Central memory CD8-positive, alpha-beta T cell (primary cell): Measurements from ENCODE around the gene CFDP1.

Experiments
- ATAC-seq: fragments of 150-1000 bp; cut with Tn5 transposase; replicated peaks from 2 replicates; pipeline ENCODE4 v1.10.0; 2022; ENCODE audit warnings: mild to moderate bottlenecking, moderate FRiP score, moderate number of reproducible peaks; ENCODE audit not compliant: poor library complexity, severe bottlenecking; ENCODE audit errors: extremely low read depth
- DNase-seq, 2 donors: peaks; one replicate each; pipeline ENCODE4 v3.0.0; 2021; ENCODE audit warnings: low spot score in 2 of 2
- H3K27ac Mint-ChIP-seq: one replicate; pipeline ENCODE4 v1.8.0; 2022; ENCODE audit warnings: low read depth, mild to moderate bottlenecking, moderate library complexity, mixed read lengths
- H3K27me3 Mint-ChIP-seq: one replicate; pipeline ENCODE4 v1.8.0; 2022; ENCODE audit warnings: mixed read lengths
- H3K36me3 Mint-ChIP-seq: one replicate; pipeline ENCODE4 v1.8.0; 2022; ENCODE audit warnings: mild to moderate bottlenecking, moderate library complexity, mixed read lengths; ENCODE audit not compliant: insufficient read depth
- H3K4me1 Mint-ChIP-seq: one replicate; pipeline ENCODE4 v1.8.0; 2022; ENCODE audit warnings: mixed read lengths
- H3K4me3 Mint-ChIP-seq: one replicate; pipeline ENCODE4 v1.8.0; 2022; ENCODE audit warnings: mild to moderate bottlenecking, moderate library complexity, mixed read lengths
- H3K9me3 Mint-ChIP-seq: one replicate; pipeline ENCODE4 v1.8.0; 2022; ENCODE audit warnings: mixed read lengths

Gene CFDP1

GRCh38 chr16:75256059-75256571 is 177.2 kb downstream of the CFDP1 start:
- no peaks in the 10 kb centered on the region for H3K4me1 Mint-ChIP-seq
- no peak overlapping the region for H3K4me3 Mint-ChIP-seq
- ATAC-seq (no peak), DNase-seq (no peak)
- no peaks in the 10 kb centered on the region for H3K36me3 Mint-ChIP-seq
- H3K27ac Mint-ChIP-seq: no peak overlapping the region
- H3K27me3 Mint-ChIP-seq: peaks cover 59% of the 10 kb centered on the region
- H3K9me3 Mint-ChIP-seq: no peaks in the 10 kb centered on the region

DNA sequence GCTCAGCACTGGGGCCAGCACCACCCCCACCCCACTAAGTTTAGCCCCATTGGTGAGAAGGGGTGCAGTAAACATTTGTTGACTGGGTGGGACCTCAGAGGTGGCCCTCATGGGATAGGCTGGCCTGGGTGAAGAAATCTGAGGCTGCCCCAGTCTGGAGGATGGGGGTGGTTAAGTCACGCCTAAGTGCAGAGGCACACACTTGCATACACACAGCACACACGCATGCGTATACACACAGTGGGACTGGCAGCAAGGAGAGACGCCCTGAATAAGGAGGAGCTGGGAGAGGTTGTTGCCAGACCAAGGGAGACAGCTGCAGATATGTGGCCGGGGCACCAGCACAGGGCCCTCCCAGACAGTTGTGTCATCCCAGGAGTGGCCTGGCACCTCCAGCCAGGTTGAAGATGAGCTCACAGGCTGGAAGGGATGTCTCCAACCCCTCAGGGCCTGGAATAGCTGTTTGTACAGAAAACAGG is 178.9 kb downstream of the CFDP1 start:
- ATAC-seq (no peak), DNase-seq (no peak)
- Mint-ChIP-seq H3K4me1 (no peaks in the 10 kb centered on the region), H3K27me3 (peaks cover 71% of the 10 kb centered on the region), H3K36me3 (no peaks in the 10 kb centered on the region), H3K9me3 (no peaks in the 10 kb centered on the region), H3K27ac (no peak overlapping the region), H3K4me3 (no peak overlapping the region)

DNA sequence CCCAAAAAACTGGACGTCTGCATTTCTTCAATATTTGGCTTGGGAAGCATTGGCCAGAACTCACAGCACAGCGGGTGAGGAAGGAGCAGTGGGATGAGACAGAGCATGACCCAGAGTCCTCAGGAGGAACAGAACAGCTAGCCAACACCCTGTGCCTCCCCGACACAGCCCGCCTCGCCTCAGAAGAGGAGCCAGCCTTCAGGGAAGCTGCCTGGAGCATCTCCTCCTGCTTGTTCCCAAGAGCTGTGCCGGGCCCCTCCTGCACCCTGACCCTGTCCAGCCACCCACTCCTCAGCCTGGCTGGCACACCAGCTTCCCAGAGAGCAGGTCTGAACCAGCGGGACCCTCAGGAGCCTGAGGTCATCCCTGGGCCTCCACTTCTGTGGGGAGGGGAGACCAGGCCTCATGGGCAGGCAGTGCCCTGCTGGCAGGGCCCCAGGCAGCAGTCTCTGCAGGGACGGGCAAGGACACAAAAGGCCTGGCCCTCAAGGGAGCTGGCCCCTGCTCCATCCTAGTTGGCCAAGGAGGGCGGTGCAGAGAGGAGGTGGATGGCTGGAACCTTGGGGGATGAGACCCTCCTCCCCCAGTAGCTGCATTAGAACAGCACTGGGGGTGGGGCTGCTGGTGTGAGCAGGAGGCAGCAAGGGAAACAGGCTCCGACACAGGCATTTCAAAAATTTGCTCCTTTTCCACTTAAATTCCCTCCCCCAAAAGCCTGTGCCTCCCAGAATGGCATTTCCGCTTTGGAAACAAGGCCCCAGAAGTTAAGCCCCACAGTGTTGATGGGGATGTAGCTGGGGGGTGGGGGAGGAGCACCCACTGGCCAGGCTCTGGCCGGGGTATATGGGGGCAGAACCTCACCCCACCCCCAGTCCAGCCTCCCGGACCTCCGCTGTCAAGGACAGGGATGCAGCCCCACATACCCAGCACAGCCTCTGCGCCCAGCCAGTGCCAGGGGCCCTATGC is 180.1 kb downstream of the CFDP1 start:
- Mint-ChIP-seq H3K36me3 (no peaks in the 10 kb centered on the region), H3K9me3 (no peaks in the 10 kb centered on the region), H3K4me3 (no peak overlapping the region), H3K27ac (no peak overlapping the region), H3K27me3 (peaks cover 79% of the 10 kb centered on the region), H3K4me1 (peaks cover 4% of the 10 kb centered on the region)
- DNase-seq (no peak), ATAC-seq (no peak)

DNA sequence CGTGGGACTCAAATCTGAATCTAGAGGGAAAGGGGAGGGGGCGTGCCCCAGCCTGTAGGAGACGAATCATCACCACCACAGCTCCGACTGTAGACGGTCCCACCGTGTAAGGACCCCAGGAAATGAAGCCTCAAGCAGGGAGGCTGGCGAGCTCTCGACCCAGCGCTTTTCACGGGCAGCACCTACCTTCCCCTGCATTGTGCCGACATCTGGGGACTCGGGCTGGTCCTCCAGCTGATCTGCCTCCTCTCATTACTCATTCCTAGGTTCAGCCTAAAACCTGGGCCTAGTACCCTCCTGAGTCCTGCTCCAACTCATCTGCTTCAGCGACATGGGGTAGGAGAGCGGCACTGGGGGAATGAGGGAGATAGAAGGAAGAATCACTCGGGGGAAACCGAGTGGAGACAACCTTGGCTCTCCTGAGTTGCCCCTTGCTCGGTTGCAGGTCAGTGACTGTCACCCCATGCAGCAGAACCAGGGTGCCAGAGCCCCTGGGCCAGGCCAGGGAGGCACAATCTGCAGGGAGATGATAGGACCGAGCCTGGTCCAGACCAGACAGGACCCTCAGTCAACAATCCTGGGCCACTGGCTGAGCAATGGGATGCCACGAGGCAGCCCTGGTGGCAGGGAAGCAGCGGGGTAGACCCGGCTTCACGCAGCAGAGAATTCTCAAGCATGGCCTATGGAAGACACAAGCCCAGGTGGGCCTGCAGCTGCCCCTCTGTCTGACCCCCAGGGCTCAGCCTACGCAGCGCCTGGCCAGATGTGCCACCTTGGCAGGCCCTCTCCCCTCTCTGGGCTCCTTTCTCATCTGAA is 181.0 kb downstream of the CFDP1 start:
- Mint-ChIP-seq H3K36me3 (no peaks in the 10 kb centered on the region), H3K4me1 (peaks cover 6% of the 10 kb centered on the region), H3K27ac (no peak overlapping the region), H3K4me3 (peak overlapping the region; percentile 66), H3K27me3 (peaks cover 79% of the 10 kb centered on the region), H3K9me3 (no peaks in the 10 kb centered on the region)
- no peak for ATAC-seq
- no peak for DNase-seq

DNA sequence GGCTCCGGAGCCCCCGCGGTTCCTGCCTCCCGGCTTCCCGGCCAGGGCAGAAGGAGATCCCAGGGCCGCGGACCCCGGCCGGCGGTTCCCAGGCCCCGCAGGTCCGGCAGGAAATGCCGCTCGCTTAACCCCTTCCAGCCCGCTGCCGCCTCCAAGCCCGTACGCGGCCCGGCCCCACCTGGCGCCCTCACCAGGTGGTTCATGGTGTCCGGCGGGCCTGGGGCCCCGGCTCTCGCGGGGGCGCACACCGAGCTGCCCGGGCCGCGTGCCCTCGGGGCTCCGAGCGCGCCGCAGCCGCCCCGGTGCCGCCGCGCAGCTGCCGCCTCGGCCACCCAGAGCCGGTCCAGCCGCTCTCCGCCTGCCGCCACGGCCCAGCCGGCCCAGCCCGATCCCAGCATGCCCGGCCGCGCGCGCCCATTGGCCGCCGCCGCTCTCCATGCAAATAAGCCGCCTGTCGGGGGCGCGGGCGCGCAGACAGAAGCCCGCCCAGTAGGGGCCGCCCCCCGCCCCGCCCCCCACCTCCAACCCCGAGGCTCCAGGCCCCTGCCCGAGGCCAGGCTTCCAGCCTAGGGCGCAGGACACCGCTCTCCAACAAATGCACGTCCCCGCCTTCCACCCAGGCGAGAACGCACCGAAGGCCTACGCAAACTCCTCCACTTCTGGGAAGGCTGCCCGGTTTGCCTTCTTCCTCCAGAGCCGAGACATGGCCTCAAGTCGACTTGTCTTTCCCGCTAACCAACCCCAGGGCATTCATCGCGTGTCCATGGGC is 181.8 kb downstream of the CFDP1 start, which contains the start of gene BCAR1:
BCAR1 (minus strand) TSS at position 345 of the 769 bp plus-strand sequence; CDS start at position 203, 142 bp downstream.
- H3K36me3 Mint-ChIP-seq: no peaks in the 10 kb centered on the region
- no peaks in the 10 kb centered on the region for H3K9me3 Mint-ChIP-seq
- DNase-seq (no peak), ATAC-seq (no peak)
- peak within 1 kb of the TSS; percentile 66 for H3K4me3 Mint-ChIP-seq
- H3K4me1 Mint-ChIP-seq: peaks cover 6% of the 10 kb centered on the region
- H3K27me3 Mint-ChIP-seq: peaks cover 83% of the 10 kb centered on the region
- no peak within 1 kb of the TSS for H3K27ac Mint-ChIP-seq

GRCh38 chr16:75250809-75251279 is 182.5 kb downstream of the CFDP1 start:
- no peak for DNase-seq
- Mint-ChIP-seq H3K9me3 (no peaks in the 10 kb centered on the region), H3K27me3 (peaks cover 89% of the 10 kb centered on the region), H3K4me1 (peaks cover 6% of the 10 kb centered on the region), H3K36me3 (no peaks in the 10 kb centered on the region), H3K4me3 (no peak overlapping the region), H3K27ac (no peak overlapping the region)
- ATAC-seq: no peak

GRCh38 chr16:75250089-75250808 is 183.1 kb downstream of the CFDP1 start:
- H3K4me3 Mint-ChIP-seq: peak overlapping the region; percentile 18
- no peaks in the 10 kb centered on the region for H3K36me3 Mint-ChIP-seq
- ATAC-seq (no peak), DNase-seq (no peak)
- H3K9me3 Mint-ChIP-seq: no peaks in the 10 kb centered on the region
- no peak overlapping the region for H3K27ac Mint-ChIP-seq
- H3K4me1 Mint-ChIP-seq: peaks cover 6% of the 10 kb centered on the region
- peaks cover 87% of the 10 kb centered on the region for H3K27me3 Mint-ChIP-seq

DNA sequence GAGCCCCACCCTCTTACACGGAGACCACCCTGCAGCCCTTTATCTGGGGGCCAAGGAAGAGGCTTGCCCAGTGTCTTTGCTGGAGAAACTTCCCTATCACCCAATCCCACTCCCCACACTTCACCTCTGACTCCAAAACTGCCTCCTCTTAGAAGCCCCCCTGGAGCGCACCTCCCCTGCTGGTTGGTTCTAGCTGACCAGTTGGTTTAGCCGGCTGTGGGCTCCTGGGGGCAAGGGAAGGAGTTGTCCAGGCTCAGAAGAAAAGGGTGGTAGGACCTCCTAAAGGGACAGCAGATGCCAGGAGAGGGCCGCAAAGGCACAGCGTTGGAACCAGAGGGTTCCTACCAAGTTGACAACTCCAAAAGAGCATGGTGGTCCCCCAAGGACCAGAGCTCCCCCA is 183.9 kb downstream of the CFDP1 start:
- Mint-ChIP-seq H3K27ac (no peak overlapping the region), H3K36me3 (no peaks in the 10 kb centered on the region), H3K27me3 (peaks cover 78% of the 10 kb centered on the region), H3K4me1 (peaks cover 6% of the 10 kb centered on the region), H3K4me3 (no peak overlapping the region), H3K9me3 (no peaks in the 10 kb centered on the region)
- DNase-seq (no peak), ATAC-seq (no peak)

- no peak overlapping the region for H3K4me3 Mint-ChIP-seq
- peaks cover 72% of the 10 kb centered on the region for H3K27me3 Mint-ChIP-seq
- ATAC-seq (no peak), DNase-seq (no peak)
- H3K36me3 Mint-ChIP-seq: no peaks in the 10 kb centered on the region
- peaks cover 6% of the 10 kb centered on the region for H3K4me1 Mint-ChIP-seq
- no peaks in the 10 kb centered on the region for H3K9me3 Mint-ChIP-seq
- no peak overlapping the region for H3K27ac Mint-ChIP-seq
Measured at GRCh38 chr16:75248536-75249380, 184.5 kb downstream of the CFDP1 start.

DNA sequence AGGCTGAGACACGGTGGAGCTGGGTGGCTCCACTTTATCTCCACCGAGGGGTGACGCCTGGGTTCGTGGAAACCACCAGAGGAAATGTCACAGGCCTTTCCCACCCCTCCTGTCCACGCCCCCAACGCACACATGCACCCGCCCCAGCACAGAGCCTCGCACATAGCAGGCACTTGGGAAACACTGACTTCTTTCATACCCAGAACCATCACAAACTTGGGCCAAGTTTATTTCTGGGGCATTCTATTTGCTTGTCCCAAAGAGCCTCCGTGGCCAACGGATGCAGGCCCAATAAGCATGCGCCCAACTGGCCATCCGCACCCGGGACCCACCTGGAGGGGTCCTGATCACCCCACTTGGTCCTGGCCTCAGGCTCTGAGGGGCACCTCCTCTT is 185.2 kb downstream of the CFDP1 start:
- ATAC-seq: no peak
- Mint-ChIP-seq H3K36me3 (no peaks in the 10 kb centered on the region), H3K4me3 (no peak overlapping the region), H3K27ac (no peak overlapping the region), H3K9me3 (no peaks in the 10 kb centered on the region), H3K27me3 (peaks cover 65% of the 10 kb centered on the region), H3K4me1 (peaks cover 6% of the 10 kb centered on the region)
- no peak for DNase-seq

- H3K4me1 Mint-ChIP-seq: peaks cover 6% of the 10 kb centered on the region
- no peak overlapping the region for H3K27ac Mint-ChIP-seq
- no peaks in the 10 kb centered on the region for H3K9me3 Mint-ChIP-seq
- H3K4me3 Mint-ChIP-seq: no peak overlapping the region
- peaks cover 57% of the 10 kb centered on the region for H3K27me3 Mint-ChIP-seq
- ATAC-seq (no peak), DNase-seq (no peak)
- H3K36me3 Mint-ChIP-seq: no peaks in the 10 kb centered on the region
Measured at GRCh38 chr16:75247249-75247648, 186.1 kb downstream of the CFDP1 start.
